Hair follicle dermal papilla cell (primary cell): ENCODE data around the gene PROP1. TPM values are rescaled to one million over a fixed set of nuclear protein-coding genes. Genes with fewer than 3 reads are reported as not detected.

Experiments
- total RNA-seq: library from RNA; depleted of rRNA; stranded (reverse); fragments of >200 nt; gene quantifications from 2 replicates; pipeline ENCODE4 v1.2.3, GENCODE V29; 2012

The PROP1 gene
- not detected in 2 replicates for total RNA-seq

GRCh38 chr5:177995691-177996595 lies at the start of gene PROP1:
PROP1 (minus strand) TSS chr5:177996242; CDS start chr5:177995933, 309 bp downstream.

Other genes with a start within 250 kb of the PROP1 start
- 0.24 TPM in 1 of 2 replicates, not detected in the other for gene FAM153A, start 213.3 kb downstream of the PROP1 start, total RNA-seq
- gene N4BP3, start 117.3 kb upstream of the PROP1 start, total RNA-seq = 0.32 and 0.36 TPM in 2 replicates
- gene RMND5B, start 134.8 kb upstream of the PROP1 start, total RNA-seq = 23.8 and 24.7 TPM in 2 replicates
- 45.3 and 79.4 TPM in 2 replicates for gene NHP2, start 157.6 kb upstream of the PROP1 start, total RNA-seq
- gene GMCL2, start 191.1 kb upstream of the PROP1 start, total RNA-seq = not detected in 2 replicates
- gene HNRNPAB, start 208.3 kb upstream of the PROP1 start, total RNA-seq = 39.5 and 42.4 TPM in 2 replicates
- 39.2 and 51.3 TPM in 2 replicates for gene PHYKPL, start 236.6 kb upstream of the PROP1 start, total RNA-seq